Measurements from ENCODE around the gene SAMMSON. TPM values are rescaled to one million over a fixed set of nuclear protein-coding genes. Genes with fewer than 3 reads are reported as not detected.

Gene SAMMSON
- polyA plus RNA-seq, 3 donors = not detected

- H3K27me3 ChIP-seq (ENCODE audit: control insufficient read depth in 2 of 2, insufficient read depth in 2 of 2, low read length in 2 of 2) = peaks cover 0 to 2% of the 10 kb centered on the region in 2 donors
- no peak for TF ChIP-seq CTCF (IDR thresholded peaks at IDR 0.05)
- 89% methylated on average over 3 of the region's 5 CpGs for WGBS (ENCODE audit: insufficient coverage)
- H3K36me3 ChIP-seq (replicated peaks in 1 of 2; ENCODE audit: control insufficient read depth in 1 of 2, insufficient read depth in 2 of 2, low read length in 2 of 2) = no peaks in the 10 kb centered on the region
- H3K4me3 Mint-ChIP-seq = no peak overlapping the region
- no peak overlapping the region for H3K9ac ChIP-seq (ENCODE audit: insufficient read depth, low read length, poor library complexity, severe bottlenecking)
- H3K27ac Mint-ChIP-seq = no peak overlapping the region
- H3K4me3 ChIP-seq (replicated peaks in 1 of 3; ENCODE audit: low read depth in 2 of 3, low read length in 3 of 3) = no peak overlapping the region
- no peaks in the 10 kb centered on the region for H3K79me2 ChIP-seq (ENCODE audit: insufficient read depth, low read length)
- no peak overlapping the region for H3K4me2 ChIP-seq (replicated peaks; ENCODE audit: extremely low read depth, low read length, poor library complexity, severe bottlenecking)
- no peak overlapping the region for H2AFZ ChIP-seq (ENCODE audit: insufficient read depth, low read depth, low read length, poor library complexity, severe bottlenecking)
- H3K27ac ChIP-seq (ENCODE audit: low read depth in 1 of 2, low read length in 2 of 2) = no peak overlapping the region
- H3K27me3 Mint-ChIP-seq (ENCODE audit: low read depth in 3 of 3) = peaks cover 2 to 7% (median 4%) of the 10 kb centered on the region in 3 donors
- no peaks in the 10 kb centered on the region for H3K36me3 Mint-ChIP-seq
- H3K9me3 Mint-ChIP-seq = no peaks in the 10 kb centered on the region
- intact Hi-C loops (cut with micrococcal nuclease) = no loop called here
- H3K4me1 Mint-ChIP-seq = no peaks in the 10 kb centered on the region
- DNase-seq = no peak
- no peaks in the 10 kb centered on the region for H3K4me1 ChIP-seq (ENCODE audit: control insufficient read depth in 1 of 2, insufficient read depth in 2 of 2, low read length in 2 of 2)
- H3K9me3 ChIP-seq (replicated peaks in 1 of 2; ENCODE audit: control insufficient read depth in 1 of 2, insufficient read depth in 1 of 2, low read length in 2 of 2) = no peaks in the 10 kb centered on the region
- H4K20me1 ChIP-seq (ENCODE audit: insufficient read depth, low read length) = no peaks in the 10 kb centered on the region
These were observed 97.0 kb downstream of the SAMMSON start for GRCh38 chr3:70096376-70097066.

- Histone ChIP-seq H4K20me1 (ENCODE audit: insufficient read depth, low read length) (no peaks in the 10 kb centered on the region), H3K27ac (ENCODE audit: low read depth in 1 of 2, low read length in 2 of 2) (no peak overlapping the region), H3K4me2 (replicated peaks; ENCODE audit: extremely low read depth, low read length, poor library complexity, severe bottlenecking) (no peak overlapping the region), H3K27me3 (ENCODE audit: control insufficient read depth in 2 of 2, insufficient read depth in 2 of 2, low read length in 2 of 2) (peaks cover 0 to 2% of the 10 kb centered on the region in 2 donors), H3K36me3 (replicated peaks in 1 of 2; ENCODE audit: control insufficient read depth in 1 of 2, insufficient read depth in 2 of 2, low read length in 2 of 2) (no peaks in the 10 kb centered on the region), H3K79me2 (ENCODE audit: insufficient read depth, low read length) (no peaks in the 10 kb centered on the region), H2AFZ (ENCODE audit: insufficient read depth, low read depth, low read length, poor library complexity, severe bottlenecking) (no peak overlapping the region), H3K9ac (ENCODE audit: insufficient read depth, low read length, poor library complexity, severe bottlenecking) (no peak overlapping the region), H3K4me3 (replicated peaks in 1 of 3; ENCODE audit: low read depth in 2 of 3, low read length in 3 of 3) (no peak overlapping the region), H3K4me1 (ENCODE audit: control insufficient read depth in 1 of 2, insufficient read depth in 2 of 2, low read length in 2 of 2) (no peaks in the 10 kb centered on the region), H3K9me3 (replicated peaks in 1 of 2; ENCODE audit: control insufficient read depth in 1 of 2, insufficient read depth in 1 of 2, low read length in 2 of 2) (no peaks in the 10 kb centered on the region)
- Mint-ChIP-seq H3K27me3 (ENCODE audit: low read depth in 3 of 3) (peaks cover 2 to 9% (median 4%) of the 10 kb centered on the region in 3 donors), H3K4me1 (no peaks in the 10 kb centered on the region), H3K36me3 (no peaks in the 10 kb centered on the region), H3K27ac (no peak overlapping the region), H3K4me3 (no peak overlapping the region), H3K9me3 (no peaks in the 10 kb centered on the region)
- DNase-seq = no peak
- WGBS (ENCODE audit: insufficient coverage) = no CpG with 5 or more reads among the region's 1 CpG
- intact Hi-C loops (cut with micrococcal nuclease) = no loop called here
- no peak for TF ChIP-seq CTCF (IDR thresholded peaks at IDR 0.05)
These were observed 97.6 kb downstream of the SAMMSON start for GRCh38 chr3:70097084-70097483.
